HG03097 (cell line): ENCODE results near the gene RELL1.

Experiments used
- ATAC-seq: cut with Tn5 transposase; IDR thresholded peaks from one replicate; pipeline ENCODE4 v1.9.1; 2021; ENCODE audit not compliant: unreplicated experiment, low FRiP score

Gene RELL1

GRCh38 chr4:37667197-37668100 is 18.7 kb downstream of the RELL1 start:
- ATAC-seq: no peak

- ATAC-seq: no peak
These were observed 19.5 kb downstream of the RELL1 start for GRCh38 chr4:37666625-37667071.

GRCh38 chr4:37665333-37666320 is 20.5 kb downstream of the RELL1 start:
- ATAC-seq: no peak

- ATAC-seq: no peak
These were observed 21.5 kb downstream of the RELL1 start for GRCh38 chr4:37664696-37665095.

- no peak for ATAC-seq
These were observed 22.6 kb downstream of the RELL1 start for GRCh38 chr4:37663552-37663951.

- no peak for ATAC-seq
These were observed 23.2 kb downstream of the RELL1 start for GRCh38 chr4:37662861-37663390.

GRCh38 chr4:37662251-37662650 is 23.9 kb downstream of the RELL1 start:
- no peak for ATAC-seq

GRCh38 chr4:37661772-37662171 is 24.4 kb downstream of the RELL1 start:
- no peak for ATAC-seq

GRCh38 chr4:37659696-37660095 is 26.5 kb downstream of the RELL1 start:
- no peak for ATAC-seq

GRCh38 chr4:37656649-37657048 is 29.5 kb downstream of the RELL1 start:
- ATAC-seq: no peak

GRCh38 chr4:37653601-37654000 is 32.6 kb downstream of the RELL1 start:
- no peak for ATAC-seq

GRCh38 chr4:37652747-37653527 is 33.2 kb downstream of the RELL1 start:
- ATAC-seq: no peak

- ATAC-seq: no peak
These were observed 34.3 kb downstream of the RELL1 start for GRCh38 chr4:37651781-37652377.

GRCh38 chr4:37650481-37650880 is 35.7 kb downstream of the RELL1 start:
- no peak for ATAC-seq

- ATAC-seq: no peak
These were observed 36.9 kb downstream of the RELL1 start for GRCh38 chr4:37649268-37649667.

- ATAC-seq: no peak
These were observed 37.9 kb downstream of the RELL1 start for GRCh38 chr4:37648084-37648817.

- no peak for ATAC-seq
These were observed 39.9 kb downstream of the RELL1 start for GRCh38 chr4:37646247-37646646.

- ATAC-seq: no peak
These were observed 40.4 kb downstream of the RELL1 start for GRCh38 chr4:37645736-37646135.

GRCh38 chr4:37644962-37645361 is 41.2 kb downstream of the RELL1 start:
- ATAC-seq: no peak
